GM12865 (cell line): ENCODE measurements around the gene TRAPPC12.
"Not testable (repeated sequence)": the region's sequence is repeated elsewhere in the genome, so short reads cannot be mapped to it uniquely, and the experiment has no call there.

Source experiments
- DNase-seq: peaks from one replicate; pipeline ENCODE4 v3.0.0; 2010; ENCODE audit warnings: low read depth
- H3K4me3 ChIP-seq: 2 replicates; pipeline ENCODE4 v1.5.1; 2011; ENCODE audit warnings: mild to moderate bottlenecking, low read depth, low read length, control low read depth
- TF ChIP-seq, protein P1 (sequence below): IDR thresholded peaks from 2 replicates; pipeline ENCODE4 v1.5.1; 2011; ENCODE audit warnings: low read length, control low read depth, low read depth, inconsistent platforms; ENCODE audit not compliant: insufficient read depth; ENCODE audit errors: missing control alignments

Gene TRAPPC12

DNA sequence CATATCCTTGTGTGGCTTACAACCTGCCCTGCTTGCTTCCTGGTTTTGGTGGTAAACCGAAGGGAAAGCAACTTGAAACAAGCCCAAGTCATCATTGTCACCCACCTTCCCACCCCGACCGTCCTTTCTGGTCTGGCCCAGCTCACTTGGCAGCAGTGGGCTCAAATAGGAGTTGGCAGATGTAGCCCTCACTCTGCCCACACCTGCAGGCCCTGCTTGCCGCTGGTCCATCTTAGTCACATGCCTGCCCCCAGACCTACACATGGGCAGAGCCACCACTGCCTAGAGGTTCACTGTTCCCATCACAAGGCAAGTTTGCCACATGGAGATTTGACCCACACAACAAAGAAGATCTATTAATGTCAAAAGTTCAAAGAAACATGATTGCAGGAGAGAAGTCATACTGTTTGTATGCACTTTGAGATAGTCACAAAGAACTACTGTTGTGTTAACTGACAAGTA lies 11.2 kb upstream of the TRAPPC12 start:
- TF ChIP-seq, protein P1, sequence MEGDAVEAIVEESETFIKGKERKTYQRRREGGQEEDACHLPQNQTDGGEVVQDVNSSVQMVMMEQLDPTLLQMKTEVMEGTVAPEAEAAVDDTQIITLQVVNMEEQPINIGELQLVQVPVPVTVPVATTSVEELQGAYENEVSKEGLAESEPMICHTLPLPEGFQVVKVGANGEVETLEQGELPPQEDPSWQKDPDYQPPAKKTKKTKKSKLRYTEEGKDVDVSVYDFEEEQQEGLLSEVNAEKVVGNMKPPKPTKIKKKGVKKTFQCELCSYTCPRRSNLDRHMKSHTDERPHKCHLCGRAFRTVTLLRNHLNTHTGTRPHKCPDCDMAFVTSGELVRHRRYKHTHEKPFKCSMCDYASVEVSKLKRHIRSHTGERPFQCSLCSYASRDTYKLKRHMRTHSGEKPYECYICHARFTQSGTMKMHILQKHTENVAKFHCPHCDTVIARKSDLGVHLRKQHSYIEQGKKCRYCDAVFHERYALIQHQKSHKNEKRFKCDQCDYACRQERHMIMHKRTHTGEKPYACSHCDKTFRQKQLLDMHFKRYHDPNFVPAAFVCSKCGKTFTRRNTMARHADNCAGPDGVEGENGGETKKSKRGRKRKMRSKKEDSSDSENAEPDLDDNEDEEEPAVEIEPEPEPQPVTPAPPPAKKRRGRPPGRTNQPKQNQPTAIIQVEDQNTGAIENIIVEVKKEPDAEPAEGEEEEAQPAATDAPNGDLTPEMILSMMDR, result no peak
- H3K4me3 ChIP-seq, result no peak overlapping the region
- DNase-seq, result no peak

DNA sequence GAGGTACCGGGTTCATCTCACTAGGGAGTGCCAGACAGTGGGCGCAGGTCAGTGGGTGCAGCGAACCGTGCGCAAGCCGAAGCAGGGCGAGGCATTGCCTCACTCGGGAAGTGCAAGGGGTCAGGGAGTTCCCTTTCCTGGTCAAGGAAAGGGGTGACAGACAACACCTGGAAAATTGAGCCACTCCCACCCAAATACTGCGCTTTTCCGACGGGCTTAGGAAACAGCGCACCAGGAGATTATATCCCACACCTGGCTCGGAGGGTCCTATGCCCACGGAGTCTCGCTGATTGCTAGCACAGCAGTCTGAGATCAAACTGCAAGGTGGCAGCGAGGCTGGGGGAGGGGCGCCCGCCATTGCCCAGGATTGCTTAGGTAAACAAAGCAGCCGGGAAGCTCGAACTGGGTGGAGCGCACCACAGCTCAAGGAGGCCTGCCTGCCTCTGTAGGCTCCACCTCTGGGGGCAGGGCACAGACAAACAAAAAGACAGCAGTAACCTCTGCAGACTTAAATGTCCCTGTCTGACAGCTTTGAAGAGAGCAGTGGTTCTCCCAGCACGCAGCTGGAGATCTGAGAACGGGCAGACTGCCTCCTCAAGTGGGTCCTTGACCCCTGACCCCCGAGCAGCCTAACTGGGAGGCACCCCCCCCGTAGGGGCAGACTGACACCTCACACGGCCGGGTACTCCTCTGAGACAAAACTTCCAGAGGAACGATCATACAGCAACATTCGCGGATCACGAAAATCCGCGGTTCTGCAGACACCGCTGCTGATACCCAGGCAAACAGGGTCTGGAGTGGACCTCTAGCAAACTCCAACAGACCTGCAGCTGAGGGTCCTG lies 9.9 kb upstream of the TRAPPC12 start:
- H3K4me3 ChIP-seq, DNase-seq: not testable (repeated sequence)

DNA sequence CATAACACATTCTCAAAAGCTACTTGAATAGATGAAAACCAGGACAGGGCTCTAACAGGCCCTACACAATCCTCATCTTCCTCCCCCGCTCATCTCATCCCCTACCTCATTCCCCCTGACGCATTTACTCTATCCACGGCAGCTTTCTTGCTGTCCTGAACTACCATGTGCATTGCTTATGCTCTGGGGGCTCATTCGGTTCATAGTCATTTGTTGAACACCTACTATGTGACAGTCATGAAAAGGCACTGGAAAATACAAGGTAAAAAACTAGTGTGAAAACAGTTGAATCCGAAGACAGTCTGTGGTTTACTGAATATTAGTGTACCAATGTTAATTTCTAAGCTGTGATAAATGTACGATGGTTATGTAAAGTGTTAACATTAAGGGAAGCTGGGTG lies 2.7 kb upstream of the TRAPPC12 start:
- TF ChIP-seq, protein P1, result no peak
- H3K4me3 ChIP-seq, result peak overlapping the region; percentile 92
- DNase-seq, result no peak

DNA sequence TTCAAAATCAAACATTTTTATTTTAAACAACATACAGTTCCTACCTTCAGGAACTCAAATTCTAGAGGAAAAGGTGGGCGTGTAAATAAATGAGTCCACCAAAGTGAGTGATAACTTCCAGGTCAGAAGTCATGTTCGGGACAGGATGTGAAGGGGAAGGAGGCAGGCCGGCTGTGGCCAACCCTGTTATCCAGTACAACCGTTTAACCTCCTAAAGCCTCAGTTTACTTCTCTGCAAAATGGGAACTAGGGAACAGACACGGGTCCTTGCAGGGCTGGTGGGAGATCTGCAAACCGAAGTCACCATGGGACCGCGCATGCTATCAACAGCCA lies 2.2 kb upstream of the TRAPPC12 start:
- peak; percentile 66 for DNase-seq
- TF ChIP-seq, protein P1, result no peak
- H3K4me3 ChIP-seq, result peak overlapping the region; percentile 92

DNA sequence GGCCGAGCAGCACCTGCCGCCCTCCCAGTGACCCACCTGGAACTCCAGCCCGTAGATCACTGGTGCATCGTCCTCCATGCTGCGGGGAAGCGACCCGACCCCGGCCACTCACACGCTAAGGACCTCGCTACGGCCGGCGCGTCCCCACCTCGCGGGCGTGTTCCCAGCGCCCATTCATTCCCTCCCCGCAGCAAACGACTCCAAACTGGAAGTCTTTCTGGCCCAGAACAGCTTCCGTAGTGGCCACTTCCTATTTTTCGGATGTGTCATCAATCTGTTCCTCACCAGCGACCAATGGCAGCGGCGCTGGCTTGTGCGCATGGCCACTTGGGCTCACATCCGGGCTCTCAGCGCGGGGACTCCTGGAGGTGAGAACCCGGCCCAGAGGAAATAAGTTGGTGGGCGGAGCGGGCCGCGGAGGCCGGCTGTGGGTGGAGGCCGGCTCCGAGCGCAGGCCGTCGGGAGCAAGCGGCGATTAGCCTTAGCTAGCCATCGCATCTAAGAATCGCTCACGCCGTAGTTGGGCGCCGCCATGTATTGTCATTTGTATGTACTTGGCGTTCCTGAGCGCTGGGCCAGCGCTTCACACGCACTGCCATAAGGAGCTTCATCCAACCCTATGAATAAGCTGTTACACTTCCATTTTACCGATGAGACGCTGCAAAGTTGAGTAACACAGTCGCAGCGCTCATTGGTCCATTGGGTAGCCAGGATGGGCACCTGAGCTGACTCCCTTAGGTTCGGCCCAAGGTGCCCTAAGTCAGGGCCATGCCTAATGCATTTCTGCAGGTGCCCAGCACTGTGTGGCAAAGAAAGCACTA lies 1.7 kb upstream of the TRAPPC12 start, which contains the start of gene EIPR1:
EIPR1 (minus strand) TSS at position 207 of the 821 bp plus-strand sequence; CDS start at position 78, 129 bp downstream.
- TF ChIP-seq, protein P1, result no peak
- peak; percentile 99 for DNase-seq
- H3K4me3 ChIP-seq, result peak within 1 kb of the TSS; percentile 92

GRCh38 chr2:3379339-3379646 lies 201 bp upstream of the TRAPPC12 start:
- no peak for DNase-seq
- H3K4me3 ChIP-seq, result peak overlapping the region; percentile 77
- TF ChIP-seq, protein P1, result no peak

DNA sequence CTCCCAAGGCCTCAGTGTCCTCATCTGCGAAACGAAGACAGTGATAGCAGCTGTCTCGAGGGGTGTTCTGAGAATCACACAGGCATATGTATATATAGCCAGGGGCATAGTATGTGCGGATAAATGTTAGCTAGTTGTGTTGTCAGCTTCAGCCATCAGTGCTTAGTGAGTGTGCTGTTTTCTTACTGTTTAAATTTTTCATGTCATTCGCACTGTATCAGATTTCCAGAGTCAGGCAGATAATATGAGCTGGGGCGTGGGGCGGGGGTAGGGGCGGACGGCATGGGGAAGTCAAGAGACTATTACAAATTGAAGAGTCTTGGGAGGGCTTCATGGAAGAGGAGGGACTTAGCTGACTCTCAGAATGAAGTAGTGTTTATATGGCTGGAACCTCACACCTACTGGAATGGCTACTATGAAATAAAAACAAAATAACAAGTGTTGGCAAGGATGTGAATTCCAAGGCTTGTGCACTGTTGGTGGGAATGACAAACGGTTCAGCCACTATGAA lies 7.0 kb downstream of the TRAPPC12 start:
- no peak for DNase-seq
- TF ChIP-seq, protein P1, result no peak
- no peak overlapping the region for H3K4me3 ChIP-seq
